ENCODE results near the gene OIT3. TPM values are rescaled to one million over a fixed set of nuclear protein-coding genes. Genes with fewer than 3 reads are reported as not detected.

OIT3 gene
- total RNA-seq, 3 donors from 2014 or later: 0.12 to 0.25 (median 0.17) TPM

- peak in 1 of 3 donors; percentile 10 for DNase-seq
- Histone ChIP-seq H3K36me3 (ENCODE audit: low read depth) (peaks cover 9% of the 10 kb centered on the region), H3K9me3 (no peaks in the 10 kb centered on the region), H3K4me3 (no peak overlapping the region), H3K4me1 (ENCODE audit: low read depth) (no peaks in the 10 kb centered on the region)
- peak; percentile 36 for ATAC-seq
- intact Hi-C loops (cut with DNase I, micrococcal nuclease): no loop called here
- TF ChIP-seq CTCF (IDR thresholded peaks at IDR 0.05): no peak
Measured at GRCh38 chr10:72875250-72876055, 18.1 kb upstream of the OIT3 start.

- Histone ChIP-seq H3K4me1 (ENCODE audit: low read depth) (no peaks in the 10 kb centered on the region), H3K4me3 (no peak overlapping the region), H3K9me3 (no peaks in the 10 kb centered on the region), H3K36me3 (ENCODE audit: low read depth) (no peaks in the 10 kb centered on the region)
- intact Hi-C loops (cut with DNase I, micrococcal nuclease): no loop called here
- no peak for DNase-seq
- no peak for ATAC-seq
- no peak for TF ChIP-seq CTCF (IDR thresholded peaks at IDR 0.05)
Measured at GRCh38 chr10:72879245-72879644, 14.3 kb upstream of the OIT3 start.

- no peak for ATAC-seq
- no peak overlapping the region for H3K4me3 ChIP-seq
- no peaks in the 10 kb centered on the region for H3K9me3 ChIP-seq
- DNase-seq: no peak
- no peaks in the 10 kb centered on the region for H3K4me1 ChIP-seq (ENCODE audit: low read depth)
- intact Hi-C loops (cut with DNase I, micrococcal nuclease): no loop called here
- no peak for TF ChIP-seq CTCF (IDR thresholded peaks at IDR 0.05)
- no peaks in the 10 kb centered on the region for H3K36me3 ChIP-seq (ENCODE audit: low read depth)
Measured at GRCh38 chr10:72881291-72881690, 12.2 kb upstream of the OIT3 start.

GRCh38 chr10:72883861-72884260 is 9.7 kb upstream of the OIT3 start:
- ATAC-seq (no peak), DNase-seq (no peak)
- Histone ChIP-seq H3K4me3 (no peak overlapping the region), H3K36me3 (ENCODE audit: low read depth) (no peaks in the 10 kb centered on the region), H3K9me3 (no peaks in the 10 kb centered on the region), H3K4me1 (ENCODE audit: low read depth) (no peaks in the 10 kb centered on the region)
- intact Hi-C loops (cut with DNase I, micrococcal nuclease): no loop called here
- no peak for TF ChIP-seq CTCF (IDR thresholded peaks at IDR 0.05)

- intact Hi-C loops (cut with DNase I, micrococcal nuclease): no loop called here
- Histone ChIP-seq H3K9me3 (no peaks in the 10 kb centered on the region), H3K4me3 (no peak overlapping the region), H3K4me1 (ENCODE audit: low read depth) (no peaks in the 10 kb centered on the region), H3K36me3 (ENCODE audit: low read depth) (no peaks in the 10 kb centered on the region)
- DNase-seq: no peak
- no peak for ATAC-seq
- TF ChIP-seq CTCF (IDR thresholded peaks at IDR 0.05): no peak
Measured at GRCh38 chr10:72885953-72886352, 7.6 kb upstream of the OIT3 start.

Data from mucosa of descending colon (tissue), 3 donors.